Germinal center (tissue), 1 donor: Measurements from ENCODE around the gene ARL8A.
"Not testable (repeated sequence)": the region's sequence is repeated elsewhere in the genome, so short reads cannot be mapped to it uniquely, and the experiment has no call there.

Experiments used
- DNase-seq: peaks from one replicate; pipeline ENCODE4 v3.0.0; 2012; ENCODE audit warnings: mixed read lengths, low spot score

ARL8A gene

DNA sequence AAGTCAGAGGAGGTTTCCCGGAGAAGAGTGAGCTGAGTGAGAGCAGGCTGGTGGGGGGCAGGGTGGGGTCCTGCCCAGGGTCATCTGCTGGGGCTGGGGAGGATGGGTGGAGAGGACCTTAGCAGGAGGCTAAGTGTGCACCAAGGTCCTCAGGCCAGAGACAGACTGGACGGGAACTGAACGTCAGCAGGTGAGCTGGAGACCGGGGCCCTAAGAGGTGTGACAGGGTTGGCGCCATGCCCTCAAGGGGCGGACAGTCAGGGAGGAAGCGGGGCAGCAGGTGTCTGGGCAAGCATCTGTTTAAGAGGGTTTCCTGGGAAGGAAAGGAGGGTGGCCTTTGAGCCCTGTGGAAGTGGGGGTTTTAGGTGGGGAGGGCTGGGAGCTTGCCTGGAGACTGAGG is 29.5 kb upstream of the ARL8A start:
- no peak for DNase-seq

DNA sequence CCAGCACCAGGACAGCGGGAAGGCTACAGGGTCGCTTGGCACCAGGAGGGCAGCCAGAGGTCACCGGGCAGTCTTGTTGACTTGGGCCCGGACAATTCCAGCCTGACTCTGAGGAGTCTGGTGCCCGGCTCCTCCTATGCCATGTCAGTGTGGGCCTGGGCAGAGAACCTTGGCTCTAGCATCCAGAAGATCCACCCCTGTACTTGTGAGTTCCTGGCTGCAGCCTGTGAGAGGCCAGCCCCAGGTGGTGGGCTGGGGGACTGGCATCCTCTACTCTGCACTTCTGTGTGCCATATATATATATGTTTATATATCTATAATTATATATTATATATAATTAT is 27.4 kb upstream of the ARL8A start:
- DNase-seq = no peak

DNA sequence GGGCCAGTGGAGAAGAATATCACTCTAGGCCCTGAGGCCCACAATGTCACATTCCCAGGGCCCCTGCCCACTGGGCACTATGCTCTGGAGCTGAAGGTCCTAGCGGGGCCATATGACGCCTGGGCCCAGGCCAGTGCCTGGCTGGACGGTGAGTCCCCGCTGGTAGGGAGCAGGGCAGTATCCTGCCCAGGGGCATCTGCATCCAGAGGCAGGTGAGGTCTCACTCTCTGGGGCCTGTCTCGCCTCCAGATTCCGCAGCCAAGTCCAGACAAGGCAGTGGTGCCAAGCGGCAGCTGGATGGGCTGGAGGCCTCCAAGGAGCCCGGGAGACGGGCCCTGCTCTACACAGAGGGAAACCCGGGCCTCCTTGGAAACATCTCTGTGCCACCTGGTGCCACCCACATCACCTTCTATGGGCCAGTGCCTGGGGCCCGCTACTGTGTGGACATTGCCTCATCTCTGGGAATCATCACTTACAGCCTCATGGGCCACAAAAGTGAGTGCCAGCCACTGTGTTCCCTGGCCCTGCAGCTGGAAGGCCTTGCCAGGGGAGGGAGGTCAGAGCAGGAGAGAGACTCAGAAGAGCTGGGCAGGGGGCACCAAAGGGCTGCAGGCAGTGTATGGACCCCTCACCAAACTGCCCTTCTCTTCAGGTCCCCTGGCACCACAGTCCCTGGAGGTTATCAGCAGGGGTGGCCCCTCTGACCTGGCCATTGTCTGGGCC is 26.9 kb upstream of the ARL8A start:
- DNase-seq = no peak

DNA sequence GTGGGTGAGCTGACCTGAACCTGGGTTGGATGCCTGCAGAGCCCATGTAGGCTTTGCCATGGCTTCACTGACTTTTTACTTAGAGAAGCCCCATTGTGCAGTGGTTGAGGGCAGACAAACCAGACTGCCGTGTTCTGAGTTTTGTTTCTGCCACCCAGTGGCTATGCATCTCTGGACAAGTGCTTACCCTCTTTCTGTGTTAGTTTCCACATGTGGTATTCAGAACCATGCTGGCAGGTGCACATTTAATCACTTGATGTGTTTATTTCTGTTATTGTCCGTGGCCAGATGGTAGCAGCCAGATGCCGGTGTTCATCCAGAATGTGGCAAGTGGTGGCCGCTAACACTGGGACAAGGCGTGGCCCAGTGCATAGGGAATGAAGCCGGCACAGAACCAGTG is 26.2 kb upstream of the ARL8A start:
- DNase-seq = no peak

DNA sequence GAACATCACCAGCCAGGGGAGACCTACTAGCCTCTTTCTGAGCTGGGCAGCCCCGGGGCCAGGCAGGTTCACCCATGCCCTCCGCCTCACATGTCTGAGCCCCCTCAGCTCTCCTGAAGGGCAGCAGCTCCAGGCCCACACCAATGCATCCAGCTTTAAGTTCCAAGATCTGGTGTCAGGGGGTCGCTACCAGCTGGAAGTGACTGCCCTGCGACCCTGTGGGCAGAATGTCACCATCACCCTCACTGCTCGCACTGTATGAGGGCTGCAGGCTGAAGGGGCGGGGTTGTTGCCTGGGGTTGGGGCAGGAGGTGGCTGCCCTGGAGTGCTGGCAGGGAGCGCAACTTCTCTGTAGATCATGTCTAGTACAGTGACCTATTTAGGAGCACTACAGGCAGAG is 24.3 kb upstream of the ARL8A start:
- DNase-seq = no peak

DNA sequence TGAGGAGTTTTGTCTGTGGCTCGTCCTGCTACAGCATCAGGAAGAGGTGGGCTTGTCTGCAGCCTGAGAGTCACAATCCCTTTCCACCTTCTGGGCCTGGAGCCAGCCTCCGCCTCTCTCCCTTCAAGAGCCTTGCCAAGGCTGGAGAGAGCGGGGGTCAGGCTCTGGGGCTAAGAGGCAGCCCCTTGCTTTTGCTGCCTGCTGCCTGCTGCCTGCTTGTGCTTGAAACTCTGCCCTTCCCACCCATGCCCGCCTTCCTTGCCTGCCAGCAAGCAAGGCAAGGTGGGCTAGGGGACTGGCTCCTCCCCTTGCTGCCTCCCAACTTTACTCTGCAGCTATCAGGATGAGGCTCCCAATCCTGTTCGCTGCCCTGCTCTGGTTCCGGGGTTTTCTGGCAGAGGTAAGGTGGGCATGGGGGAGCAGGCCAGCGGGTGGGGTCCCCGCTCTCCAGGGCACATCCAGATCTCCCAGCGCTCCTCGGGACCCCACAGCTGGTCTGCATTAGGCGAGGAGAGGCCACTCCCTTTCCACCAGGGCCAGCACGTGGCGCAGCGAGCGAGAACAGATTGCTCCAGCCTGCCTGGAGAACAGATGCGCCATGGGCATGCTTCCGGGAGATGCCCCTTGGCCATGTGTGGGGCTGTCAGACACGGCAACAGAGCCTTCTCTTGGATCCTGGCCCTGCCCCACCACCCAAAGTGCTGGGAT is 23.3 kb upstream of the ARL8A start:
- DNase-seq = no peak

- DNase-seq = not testable (repeated sequence)
Observed at GRCh38 chr1:202167054-202167453, 22.5 kb upstream of the ARL8A start.

GRCh38 chr1:202165942-202166843 is 21.7 kb upstream of the ARL8A start:
- no peak for DNase-seq

- DNase-seq = no peak
Observed at GRCh38 chr1:202165267-202165941, 20.9 kb upstream of the ARL8A start.

DNA sequence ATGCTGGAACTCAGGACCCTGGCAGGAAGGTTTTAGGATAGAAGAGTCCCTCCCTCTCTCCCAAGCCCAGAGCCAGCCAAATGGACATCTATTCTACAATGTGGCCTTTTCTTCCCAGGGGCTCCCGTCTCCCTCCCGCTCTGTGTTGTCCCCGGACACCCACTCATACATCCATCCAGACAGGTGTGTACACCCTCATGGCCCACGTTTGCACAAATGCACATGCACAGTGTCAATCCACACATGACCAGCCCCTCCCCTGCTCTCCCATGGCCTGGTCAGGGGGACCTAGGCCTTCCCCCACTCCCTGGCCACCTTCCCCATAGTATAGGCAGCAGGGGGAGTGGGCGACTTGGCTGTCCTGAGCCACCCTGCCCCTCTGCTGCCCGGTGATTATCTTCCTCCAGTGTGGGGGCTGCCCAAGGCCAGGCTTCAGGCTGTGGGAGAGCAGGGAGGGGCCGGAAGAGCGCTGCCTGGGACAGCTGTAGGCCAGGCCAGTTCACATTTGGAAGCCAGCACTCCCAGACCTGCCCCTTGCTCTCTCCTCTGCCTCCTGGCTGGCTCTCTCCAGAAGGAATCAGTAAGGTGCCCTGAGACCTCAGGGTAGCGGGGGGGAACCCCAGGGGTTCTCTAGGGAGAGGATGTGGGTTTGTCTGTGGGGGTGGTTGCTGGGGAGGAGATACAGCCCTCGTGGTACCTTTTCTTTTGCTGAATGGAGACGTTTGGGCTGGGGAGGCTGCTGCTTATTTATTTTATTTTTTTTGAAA is 19.9 kb upstream of the ARL8A start:
- DNase-seq = peak; percentile 85

DNA sequence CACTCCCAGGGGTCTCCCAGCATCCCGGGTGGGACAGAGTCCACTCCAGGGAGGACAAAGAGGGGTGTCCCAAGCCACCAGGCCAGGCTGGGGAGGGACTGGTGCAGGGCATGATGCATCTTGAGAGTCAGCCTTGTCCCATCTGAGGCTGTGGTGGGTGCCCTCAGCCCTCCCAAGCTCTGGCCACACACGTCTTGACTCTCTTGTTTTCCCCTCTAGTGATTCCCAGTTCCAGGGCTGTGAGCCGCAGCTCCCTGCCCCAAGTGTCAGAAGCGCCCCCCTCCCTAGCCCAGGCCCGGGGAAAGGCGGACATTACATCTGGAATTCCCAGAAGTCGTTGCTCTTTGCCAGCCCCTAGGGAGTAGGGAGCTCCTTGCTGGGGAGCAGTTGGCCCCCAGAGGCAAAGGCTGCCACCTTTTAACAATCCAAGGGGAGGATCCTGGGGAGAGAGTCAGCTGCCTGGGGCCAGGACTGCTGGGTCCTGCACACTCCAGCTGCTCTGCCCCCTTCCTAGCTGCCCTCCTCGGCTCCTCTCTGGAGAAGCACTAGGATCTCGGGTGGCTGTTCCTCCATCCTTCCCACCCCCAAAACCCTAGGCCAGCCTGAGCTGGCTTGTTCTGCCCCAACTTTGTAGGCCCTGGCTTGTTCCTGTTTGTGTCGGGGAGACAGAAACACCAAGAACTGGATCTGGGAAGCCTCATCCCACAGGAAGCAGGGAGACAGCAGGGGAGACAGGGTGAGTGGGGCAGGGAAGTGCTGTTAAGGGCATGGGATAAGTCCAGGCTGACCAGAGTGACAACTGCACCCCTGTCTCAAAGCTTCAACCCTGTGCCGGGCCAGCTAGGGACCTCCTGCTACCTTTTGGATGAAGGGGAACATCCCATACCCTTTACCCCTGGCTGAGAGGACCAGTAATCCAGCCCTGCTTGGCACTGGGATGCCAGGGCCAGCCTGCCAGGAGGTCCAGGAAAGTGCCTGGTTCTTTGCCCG is 19.0 kb upstream of the ARL8A start:
- no peak for DNase-seq

- DNase-seq = no peak
Observed at GRCh38 chr1:202162418-202163280, 18.1 kb upstream of the ARL8A start.

DNA sequence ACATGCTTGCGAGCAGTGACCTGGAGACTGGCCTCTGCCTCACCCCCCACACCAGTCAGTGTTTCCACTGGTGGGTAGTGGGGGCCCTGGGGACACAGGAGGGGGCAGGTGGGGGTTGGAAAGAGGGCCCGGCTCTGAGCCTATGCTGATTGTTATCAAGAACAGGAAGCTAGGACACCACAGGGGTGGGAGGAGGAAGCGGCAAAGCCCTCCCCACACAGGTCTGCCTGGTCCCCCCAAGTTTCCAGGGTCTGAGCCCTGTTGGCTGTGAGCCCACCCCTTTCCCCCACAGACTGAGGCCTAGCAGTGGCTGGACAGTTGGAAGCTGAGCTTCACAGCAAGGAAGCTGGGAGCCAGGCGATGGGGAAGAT is 17.5 kb upstream of the ARL8A start:
- DNase-seq = peak; percentile 52

- peak; percentile 40 for DNase-seq
Observed at GRCh38 chr1:202161151-202162046, 16.9 kb upstream of the ARL8A start.

GRCh38 chr1:202160377-202160940 is 15.9 kb upstream of the ARL8A start, which contains the start of gene PTPN7:
TSS of gene PTPN7 (minus strand) at chr1:202160602. CDS start at chr1:202159402, 1,200 bp downstream.
- peak; percentile 90 for DNase-seq

DNA sequence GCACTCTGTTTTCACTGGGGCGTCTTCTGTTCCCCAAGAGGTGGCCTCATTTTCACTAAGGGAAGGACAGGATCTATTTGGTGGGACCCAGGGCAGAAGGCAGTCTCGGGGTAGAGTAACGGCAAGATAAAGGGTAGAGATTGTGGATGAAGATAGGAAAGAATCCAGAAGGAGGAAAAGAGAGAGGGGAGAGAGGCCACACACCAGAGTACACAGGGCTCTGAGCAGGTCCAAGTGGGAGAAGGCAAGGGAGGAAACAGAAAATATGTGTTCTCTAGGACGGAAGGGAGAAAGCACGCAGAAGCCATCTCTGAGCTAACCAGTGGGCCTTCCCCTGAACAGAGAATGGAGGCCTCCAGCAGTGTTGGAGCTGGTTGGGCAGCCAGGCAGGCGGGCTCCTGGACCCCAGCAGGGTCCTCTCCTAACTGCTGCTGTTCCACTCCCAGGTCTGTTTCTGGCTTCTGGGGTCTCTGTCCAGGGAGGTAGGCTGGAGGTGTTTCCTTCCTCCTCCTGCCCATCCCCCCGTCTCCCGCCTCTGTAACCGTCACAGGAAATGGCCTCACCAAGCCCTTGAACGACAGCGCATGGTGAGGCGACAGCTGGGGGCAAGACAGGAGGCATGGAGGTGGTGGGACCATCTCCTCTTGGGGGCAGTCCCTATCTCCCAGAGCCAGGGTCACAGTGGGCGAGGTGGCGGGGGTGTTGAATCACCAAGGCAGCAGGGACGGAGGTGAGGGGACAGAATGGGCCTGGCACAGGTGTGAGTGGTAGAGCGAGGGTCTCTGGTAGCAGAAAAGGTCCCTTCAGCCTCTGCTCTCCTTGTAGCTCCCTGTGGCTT is 15.2 kb upstream of the ARL8A start:
- peak; percentile 43 for DNase-seq
